K562 (cell line): ENCODE data around the gene EHBP1. TPM values are rescaled to one million over a fixed set of nuclear protein-coding genes. Genes with fewer than 3 reads are reported as not detected.

Source experiments
- ATAC-seq: fragments of 200-7000 bp; cut with Tn5 transposase; 3 replicates; pipeline ENCODE4 v1.9.1; 2020; ENCODE audit warnings: moderate library complexity
- BruUV-seq: library from RNA; stranded (reverse); fragments of 400-500 nt; replicated peaks from 2 replicates; lab custom pipeline; 2021; lab: Mats Ljungman, UMichigan
- CTCF ChIA-PET: fragments of 300-600 bp; formaldehyde crosslinking; extraction: SDS; loops from one replicate; lab custom pipeline; 2021; ENCODE audit warnings: low intra/inter-chr PET ratio; lab: Yijun Ruan, JAX
- POLR2A ChIA-PET: fragments of 300-600, 350-650 bp; sonication (Branson Sonifier 250); formaldehyde crosslinking; extraction: SDS; loops from one replicate; lab custom pipeline; 2021; ENCODE audit warnings: antibody characterized with exemption, inconsistent platforms; lab: Yijun Ruan, JAX
- DNase-seq, 4 experiments: peaks; one replicate each; pipeline versions ENCODE4 v3.0.0 to v3.0.0-alpha.2; 2011 to 2018; ENCODE audit warnings: low spot score in 3 of 4, mixed read lengths in 3 of 4; ENCODE audit errors: extremely low read depth in 1 of 4
- FAIRE-seq: peaks from 2 replicates; lab custom pipeline; 2011; peaks lifted over from hg19 to GRCh38; lab: Jason Lieb, UNC
- H2AFZ ChIP-seq: 2 replicates; pipeline ENCODE4 v1.6.0; 2011; ENCODE audit warnings: low read depth, low read length, control low read depth, inconsistent platforms
- H3K27ac ChIP-seq: fragments of 200-600 bp; 3 replicates; pipeline ENCODE4 v1.8.0; 2011; ENCODE audit warnings: low read depth, mild to moderate bottlenecking, control low read depth, inconsistent platforms, low read length, moderate library complexity, mixed read lengths; ENCODE audit errors: extremely low read depth
- H3K27me3 ChIP-seq, 2 experiments: fragments of 300-600 bp in 1 of 2; 2 replicates in 1 of 2; 3 replicates in 1 of 2; pipeline versions ENCODE4 v1.6.0 to v1.8.0; 2011; ENCODE audit warnings: inconsistent platforms in 2 of 2, low read length in 2 of 2, mild to moderate bottlenecking in 1 of 2, mixed read lengths in 1 of 2, moderate library complexity in 1 of 2; ENCODE audit not compliant: control insufficient read depth in 2 of 2, insufficient read depth in 2 of 2
- H3K36me3 ChIP-seq: fragments of 300-600 bp; 3 replicates; pipeline ENCODE4 v1.8.0; 2011; ENCODE audit warnings: mild to moderate bottlenecking, low read length, inconsistent platforms; ENCODE audit not compliant: control insufficient read depth, insufficient read depth
- H3K4me1 ChIP-seq, 2 experiments: fragments of 200-600 bp in 1 of 2; replicated peaks in 1 of 2; 2 replicates in 1 of 2; 3 replicates in 1 of 2; pipeline versions ENCODE4 v1.5.1 to v1.8.0; 2011; ENCODE audit warnings: inconsistent platforms in 2 of 2, low read length in 2 of 2, mild to moderate bottlenecking in 1 of 2, mixed read lengths in 1 of 2, moderate library complexity in 1 of 2; ENCODE audit not compliant: control insufficient read depth in 2 of 2, insufficient read depth in 2 of 2
- H3K4me2 ChIP-seq: 2 replicates; pipeline ENCODE4 v1.6.1; 2011; ENCODE audit warnings: low read length, control low read depth, inconsistent platforms, mixed read lengths; ENCODE audit not compliant: insufficient read depth
- H3K4me3 ChIP-seq: fragments of 200-600 bp; sonication (generic), shearing (Covaris generic); 2 replicates; pipeline ENCODE4 v1.5.1; 2016; ENCODE audit warnings: control low read depth, inconsistent platforms
- H3K79me2 ChIP-seq: fragments of 200-600 bp; 3 replicates; pipeline ENCODE4 v1.8.0; 2011; ENCODE audit warnings: low read length, inconsistent platforms; ENCODE audit not compliant: control insufficient read depth, insufficient read depth
- H3K9ac ChIP-seq, 2 experiments: 2 replicates each; pipeline versions ENCODE4 v1.6.0 to v1.6.1; 2011; ENCODE audit warnings: low read depth in 2 of 2, low read length in 2 of 2, control low read depth in 1 of 2, inconsistent platforms in 1 of 2, mild to moderate bottlenecking in 1 of 2, mixed read lengths in 1 of 2; ENCODE audit not compliant: insufficient read depth in 1 of 2
- H3K9me1 ChIP-seq: one replicate; pipeline ENCODE4 v1.6.0; 2011; ENCODE audit warnings: inconsistent platforms, mild to moderate bottlenecking, low read length, moderate library complexity; ENCODE audit not compliant: control insufficient read depth, insufficient read depth
- H3K9me3 ChIP-seq: replicated peaks from 2 replicates; pipeline ENCODE4 v1.5.1; 2011; ENCODE audit warnings: low read depth, low read length, inconsistent platforms; ENCODE audit not compliant: control insufficient read depth, insufficient read depth
- H4K20me1 ChIP-seq: replicated peaks from 2 replicates; pipeline ENCODE4 v1.6.1; 2011; ENCODE audit warnings: low read length, inconsistent platforms, mixed read lengths; ENCODE audit not compliant: control insufficient read depth, insufficient read depth
- ATF2 ChIP-seq: sonication (generic); formaldehyde crosslinking; IDR thresholded peaks from 2 replicates; pipeline ENCODE4 v1.8.1; 2022; ENCODE audit warnings: missing genetic modification reagents
- BACH1 ChIP-seq: fragments of 200-800 bp; sonication (Bioruptor generic); IDR thresholded peaks from 2 replicates; pipeline ENCODE4 v1.6.1; 2016; ENCODE audit warnings: missing genetic modification characterization, missing compliant biosample characterization
- CHD4 ChIP-seq: fragments of 200-600 bp; sonication (generic); IDR thresholded peaks from 3 replicates; pipeline ENCODE4 v1.6.1; 2012; ENCODE audit warnings: low read depth, mild to moderate bottlenecking, mixed read lengths, low read length, inconsistent platforms; ENCODE audit not compliant: insufficient read depth, insufficient replicate concordance, poor library complexity, severe bottlenecking
- E2F8 ChIP-seq: fragments of 450-650 bp; IDR thresholded peaks from 2 replicates; pipeline ENCODE4 v1.7.1; 2018; ENCODE audit warnings: mild to moderate bottlenecking, low read depth; ENCODE audit not compliant: partially characterized antibody
- HDAC6 ChIP-seq: IDR thresholded peaks from 2 replicates; pipeline ENCODE4 v1.6.1; 2012; ENCODE audit warnings: low read depth, mild to moderate bottlenecking, control low read depth, inconsistent platforms, low read length, moderate library complexity
- MCM2 ChIP-seq: fragments of 450-650 bp; IDR thresholded peaks from 2 replicates; pipeline ENCODE4 v1.6.1; 2017; ENCODE audit warnings: low read depth, mild to moderate bottlenecking
- NFE2L1 ChIP-seq: fragments of 450-650 bp; IDR thresholded peaks from 2 replicates; pipeline ENCODE4 v1.6.1; 2016; ENCODE audit warnings: missing genetic modification characterization, low read depth, mild to moderate bottlenecking, missing compliant biosample characterization, moderate library complexity, borderline replicate concordance
- SRSF7 ChIP-seq: fragments of 200-400 bp; formaldehyde crosslinking; optimal IDR thresholded peaks from 2 replicates; pipeline ENCODE3; 2017; ENCODE audit warnings: mild to moderate bottlenecking, low read depth, low read length
- STAT5B ChIP-seq: fragments of 250-450 bp; sonication (Bioruptor Pico); IDR thresholded peaks from 2 replicates; pipeline ENCODE4 v1.8.0; 2021; ENCODE audit warnings: mild to moderate bottlenecking, inconsistent platforms
- WGBS: fragments of 100-300 bp; shearing (Covaris generic); methylation state at CpG from one replicate; pipeline ENCODE4 v1.1.6; 2016; ENCODE audit warnings: low coverage, mixed read lengths; ENCODE audit not compliant: insufficient coverage; ENCODE audit errors: missing lambda C conversion rate; 5-methylcytosine and 5-hydroxymethylcytosine counted together
- in situ Hi-C: fragments of 300-500 bp; cut with MboI; formaldehyde crosslinking; loops from 4 replicates; pipeline ENCODE4 v1.15.0; 2018; ENCODE audit warnings: inconsistent platforms, mixed read lengths
- intact Hi-C: fragments of 100-400 bp; cut with micrococcal nuclease; formaldehyde crosslinking; loops from 2 replicates; pipeline ENCODE4 v1.14.2; 2022
- polyA plus RNA-seq, 8 experiments: library from polyadenylated mRNA; depleted of rRNA in 4 of 8; stranded (reverse) in 5 of 8; unstranded in 3 of 8; fragments of >200 nt; fragmentation: Nextera tagmentation in 2 of 8; fragmentation: Illumina TruSeq in 1 of 8; extraction: Ambion mirVana in 2 of 8; extraction: Trizol in 1 of 8; gene quantifications; 2 replicates each; pipeline versions ENCODE4 v1.2.1 to v1.2.3, GENCODE V29; 2011 to 2014; ENCODE audit warnings: inconsistent platforms in 1 of 8, missing spikeins in 1 of 8
- total RNA-seq, 7 experiments: library from RNA; depleted of rRNA in 6 of 7; stranded (reverse); fragments of >200 nt in 6 of 7; fragmentation: Illumina TruSeq in 2 of 7; extraction: Trizol in 2 of 7; gene quantifications; 2 replicates each; pipeline versions ENCODE4 v1.2.1 to v1.2.3, GENCODE V29; 2011 to 2021; ENCODE audit warnings: low replicate concordance in 1 of 7
- TF ChIP-seq, protein P1 (sequence below): sonication (generic); formaldehyde crosslinking; IDR thresholded peaks from 2 replicates; pipeline ENCODE4 v1.8.0; 2022; ENCODE audit warnings: mild to moderate bottlenecking, missing genetic modification reagents

EHBP1 gene
- total and polyA plus RNA-seq, 9 of the 15 experiments (the other 6 are each of a cell fraction or from before 2014, with no cell fraction given), result 8.9 to 26.6 (median 19.3) TPM

- TF ChIP-seq CHD4, result no peak
These were observed 117.0 kb downstream of the EHBP1 start (continued) for GRCh38 chr2:62822549-62822948.

- no peaks in the 10 kb centered on the region for H4K20me1 ChIP-seq
- POLR2A ChIA-PET, result interaction anchor here (1.6 kb wide), 1 partner anchor 31 kb away, joined by 3 read pairs; no protein-coding TSS in a partner anchor
- DNase-seq, result no peak
These were observed 118.9 kb downstream of the EHBP1 start for GRCh38 chr2:62824388-62824787.

More at GRCh38 chr2:62824388-62824787, 118.9 kb downstream of the EHBP1 start:
- H3K4me2 ChIP-seq, result no peak overlapping the region
- no TSS peak for BruUV-seq
- no peak overlapping the region for H3K9ac ChIP-seq
- H3K27ac ChIP-seq, result no peak overlapping the region
- H3K27me3 ChIP-seq, result no peaks in the 10 kb centered on the region
- no peaks in the 10 kb centered on the region for H3K9me1 ChIP-seq
- H3K4me3 ChIP-seq, result no peak overlapping the region
- 90% methylated on average over 1 of the region's 1 CpG for WGBS
- H3K4me1 ChIP-seq, result no peaks in the 10 kb centered on the region
- FAIRE-seq, result no peak
- H3K79me2 ChIP-seq, result no peaks in the 10 kb centered on the region
- intact Hi-C loops, result no loop called here
- no peak for TF ChIP-seq BACH1 (tag)
- TF ChIP-seq STAT5B (CRISPR knock-in tag), result no peak
- no peak for TF ChIP-seq SRSF7
- TF ChIP-seq ATF2 (CRISPR knock-in tag), result no peak
- no peak for TF ChIP-seq NFE2L1 (tag)
- TF ChIP-seq, protein P1, sequence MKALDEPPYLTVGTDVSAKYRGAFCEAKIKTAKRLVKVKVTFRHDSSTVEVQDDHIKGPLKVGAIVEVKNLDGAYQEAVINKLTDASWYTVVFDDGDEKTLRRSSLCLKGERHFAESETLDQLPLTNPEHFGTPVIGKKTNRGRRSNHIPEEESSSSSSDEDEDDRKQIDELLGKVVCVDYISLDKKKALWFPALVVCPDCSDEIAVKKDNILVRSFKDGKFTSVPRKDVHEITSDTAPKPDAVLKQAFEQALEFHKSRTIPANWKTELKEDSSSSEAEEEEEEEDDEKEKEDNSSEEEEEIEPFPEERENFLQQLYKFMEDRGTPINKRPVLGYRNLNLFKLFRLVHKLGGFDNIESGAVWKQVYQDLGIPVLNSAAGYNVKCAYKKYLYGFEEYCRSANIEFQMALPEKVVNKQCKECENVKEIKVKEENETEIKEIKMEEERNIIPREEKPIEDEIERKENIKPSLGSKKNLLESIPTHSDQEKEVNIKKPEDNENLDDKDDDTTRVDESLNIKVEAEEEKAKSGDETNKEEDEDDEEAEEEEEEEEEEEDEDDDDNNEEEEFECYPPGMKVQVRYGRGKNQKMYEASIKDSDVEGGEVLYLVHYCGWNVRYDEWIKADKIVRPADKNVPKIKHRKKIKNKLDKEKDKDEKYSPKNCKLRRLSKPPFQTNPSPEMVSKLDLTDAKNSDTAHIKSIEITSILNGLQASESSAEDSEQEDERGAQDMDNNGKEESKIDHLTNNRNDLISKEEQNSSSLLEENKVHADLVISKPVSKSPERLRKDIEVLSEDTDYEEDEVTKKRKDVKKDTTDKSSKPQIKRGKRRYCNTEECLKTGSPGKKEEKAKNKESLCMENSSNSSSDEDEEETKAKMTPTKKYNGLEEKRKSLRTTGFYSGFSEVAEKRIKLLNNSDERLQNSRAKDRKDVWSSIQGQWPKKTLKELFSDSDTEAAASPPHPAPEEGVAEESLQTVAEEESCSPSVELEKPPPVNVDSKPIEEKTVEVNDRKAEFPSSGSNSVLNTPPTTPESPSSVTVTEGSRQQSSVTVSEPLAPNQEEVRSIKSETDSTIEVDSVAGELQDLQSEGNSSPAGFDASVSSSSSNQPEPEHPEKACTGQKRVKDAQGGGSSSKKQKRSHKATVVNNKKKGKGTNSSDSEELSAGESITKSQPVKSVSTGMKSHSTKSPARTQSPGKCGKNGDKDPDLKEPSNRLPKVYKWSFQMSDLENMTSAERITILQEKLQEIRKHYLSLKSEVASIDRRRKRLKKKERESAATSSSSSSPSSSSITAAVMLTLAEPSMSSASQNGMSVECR (CRISPR knock-in tag), result no peak
- no peak for TF ChIP-seq E2F8
- no peak for TF ChIP-seq HDAC6
- TF ChIP-seq MCM2, result no peak
- TF ChIP-seq, all 486 proteins: peak for 0
- in situ Hi-C loops, result no loop called here
- Histone ChIP-seq H3K36me3 (peaks cover 9% of the 10 kb centered on the region; the same call in 1 of the 3 replicates), H3K9me3 (no peaks in the 10 kb centered on the region), H2AFZ (no peak overlapping the region)
- ATAC-seq, result no peak
- CTCF ChIA-PET, result no interaction called here
